ENCODE results near the gene CDH4. TPM values are rescaled to one million over a fixed set of nuclear protein-coding genes. Genes with fewer than 3 reads are reported as not detected.

The CDH4 gene
- total and polyA plus RNA-seq, 2 donors (not counting 3 experiments of a cell fraction or from before 2014, with no cell fraction given) = 0.17 to 0.51 TPM

DNA sequence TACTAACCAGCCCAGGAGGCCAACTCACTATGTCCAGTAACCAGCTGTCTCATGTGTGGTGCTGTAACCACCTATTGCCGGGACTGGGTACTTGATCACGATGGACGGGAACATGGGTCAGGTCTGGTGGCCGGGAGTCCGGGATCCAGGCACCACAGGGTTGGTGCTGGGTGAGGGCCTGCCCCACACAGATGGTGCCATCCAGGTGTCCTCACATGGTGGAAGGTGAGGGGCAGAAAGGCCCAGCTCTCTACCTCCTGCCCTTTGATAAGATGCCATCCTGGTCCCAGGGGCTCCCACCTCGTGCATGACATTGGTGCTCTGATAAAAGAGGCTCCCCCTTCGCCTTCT lies 697.3 kb downstream of the CDH4 start:
- Histone ChIP-seq H3K79me2 (ENCODE audit: control insufficient read depth, insufficient read depth, low read length) (no peaks in the 10 kb centered on the region), H4K20me1 (replicated peaks; ENCODE audit: control insufficient read depth, extremely low read depth, insufficient read depth, low read length) (no peaks in the 10 kb centered on the region), H3K27me3 (ENCODE audit: control insufficient read depth in 2 of 2, insufficient read depth in 2 of 2, low read length in 2 of 2) (no peaks in the 10 kb centered on the region), H3K9ac (replicated peaks; ENCODE audit: extremely low read depth, insufficient read depth, low read length) (no peak overlapping the region), H3K36me3 (ENCODE audit: control insufficient read depth in 2 of 2, extremely low read depth in 1 of 2, insufficient read depth in 2 of 2, low read length in 2 of 2) (no peaks in the 10 kb centered on the region), H3K9me3 (replicated peaks; ENCODE audit: control insufficient read depth, insufficient read depth, low read length) (no peaks in the 10 kb centered on the region), H3K4me3 (replicated peaks in 1 of 3; ENCODE audit: insufficient read depth in 1 of 3, low read depth in 1 of 3, low read length in 3 of 3) (no peak overlapping the region), H2AFZ (ENCODE audit: low read depth, low read length) (no peak overlapping the region), H3K4me2 (ENCODE audit: insufficient read depth, low read length) (no peak overlapping the region), H3K27ac (ENCODE audit: insufficient read depth, low read depth, low read length) (no peak overlapping the region), H3K4me1 (ENCODE audit: control insufficient read depth, extremely low read depth, insufficient read depth, low read length) (no peaks in the 10 kb centered on the region), H3K9me1 (replicated peaks; ENCODE audit: control insufficient read depth, extremely low read depth, insufficient read depth, low read length) (no peaks in the 10 kb centered on the region)
- TF ChIP-seq, protein P1, sequence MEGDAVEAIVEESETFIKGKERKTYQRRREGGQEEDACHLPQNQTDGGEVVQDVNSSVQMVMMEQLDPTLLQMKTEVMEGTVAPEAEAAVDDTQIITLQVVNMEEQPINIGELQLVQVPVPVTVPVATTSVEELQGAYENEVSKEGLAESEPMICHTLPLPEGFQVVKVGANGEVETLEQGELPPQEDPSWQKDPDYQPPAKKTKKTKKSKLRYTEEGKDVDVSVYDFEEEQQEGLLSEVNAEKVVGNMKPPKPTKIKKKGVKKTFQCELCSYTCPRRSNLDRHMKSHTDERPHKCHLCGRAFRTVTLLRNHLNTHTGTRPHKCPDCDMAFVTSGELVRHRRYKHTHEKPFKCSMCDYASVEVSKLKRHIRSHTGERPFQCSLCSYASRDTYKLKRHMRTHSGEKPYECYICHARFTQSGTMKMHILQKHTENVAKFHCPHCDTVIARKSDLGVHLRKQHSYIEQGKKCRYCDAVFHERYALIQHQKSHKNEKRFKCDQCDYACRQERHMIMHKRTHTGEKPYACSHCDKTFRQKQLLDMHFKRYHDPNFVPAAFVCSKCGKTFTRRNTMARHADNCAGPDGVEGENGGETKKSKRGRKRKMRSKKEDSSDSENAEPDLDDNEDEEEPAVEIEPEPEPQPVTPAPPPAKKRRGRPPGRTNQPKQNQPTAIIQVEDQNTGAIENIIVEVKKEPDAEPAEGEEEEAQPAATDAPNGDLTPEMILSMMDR (IDR thresholded peaks at IDR 0.05; ENCODE audit: extremely low read depth in 1 of 2, insufficient read depth in 1 of 2, low read depth in 1 of 2, low read length in 2 of 2) = no peak
- no peak for TF ChIP-seq FOS (IDR thresholded peaks at IDR 0.05; ENCODE audit: borderline replicate concordance, insufficient read depth, low read length)
- TF ChIP-seq EZH2 (IDR thresholded peaks at IDR 0.05; ENCODE audit: borderline replicate concordance, low read depth, low read length, severe bottlenecking) = no peak
- no peak for TF ChIP-seq POLR2AphosphoS5 (IDR thresholded peaks at IDR 0.05; ENCODE audit: insufficient read depth, low read depth, low read length)
- TF ChIP-seq, protein P2, sequence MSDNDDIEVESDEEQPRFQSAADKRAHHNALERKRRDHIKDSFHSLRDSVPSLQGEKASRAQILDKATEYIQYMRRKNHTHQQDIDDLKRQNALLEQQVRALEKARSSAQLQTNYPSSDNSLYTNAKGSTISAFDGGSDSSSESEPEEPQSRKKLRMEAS (IDR thresholded peaks at IDR 0.05; ENCODE audit: insufficient read depth, insufficient read length) = no peak
- TF ChIP-seq GATA2 (IDR thresholded peaks at IDR 0.05; ENCODE audit: insufficient read depth, insufficient read length, low read depth, low read length) = no peak
- TF ChIP-seq MYC (IDR thresholded peaks at IDR 0.05; ENCODE audit: low read depth, low read length) = no peak
- no peak for TF ChIP-seq POLR2A (IDR thresholded peaks at IDR 0.05; ENCODE audit: low read depth, low read length)
- no peak for TF ChIP-seq JUN (IDR thresholded peaks at IDR 0.05; ENCODE audit: borderline replicate concordance, insufficient read depth, insufficient read length, low read depth)
- no TSS peak for BruUV-seq (replicated peaks)
- FAIRE-seq = no peak
- DNase-seq (ENCODE audit: low read depth, low spot score) = no peak
- ChIA-PET CTCF (no interaction called here), POLR2A (no interaction called here)
- dilution Hi-C loops (cut with MboI; ENCODE audit: extremely low pct_ligation_motif_present, low sequenced_read_pairs) = no loop called here
- intact Hi-C loops (cut with micrococcal nuclease) = no loop called here

Data from endothelial cell of umbilical vein (primary cell).